HG02970 (cell line): Measurements from ENCODE around the gene LRP5.
"Not testable (repeated sequence)": the region's sequence is repeated elsewhere in the genome, so short reads cannot be mapped to it uniquely, and the experiment has no call there.

ENCODE experiments used
- ATAC-seq: cut with Tn5 transposase; IDR thresholded peaks from one replicate; pipeline ENCODE4 v1.9.1; 2021; ENCODE audit warnings: mild to moderate bottlenecking, moderate library complexity, moderate number of reproducible peaks; ENCODE audit not compliant: unreplicated experiment, low FRiP score

Gene LRP5

GRCh38 chr11:68432874-68433273 lies 120.5 kb downstream of the LRP5 start:
- no peak for ATAC-seq

GRCh38 chr11:68433541-68433940 lies 121.2 kb downstream of the LRP5 start:
- no peak for ATAC-seq

- not testable (repeated sequence) for ATAC-seq
These were observed 121.8 kb downstream of the LRP5 start for GRCh38 chr11:68434159-68434558.

GRCh38 chr11:68436162-68436888 lies 123.9 kb downstream of the LRP5 start:
- ATAC-seq: no peak

GRCh38 chr11:68436985-68437926 lies 124.9 kb downstream of the LRP5 start:
- no peak for ATAC-seq

- ATAC-seq: no peak
These were observed 125.7 kb downstream of the LRP5 start for GRCh38 chr11:68437927-68438657.

- ATAC-seq: no peak
These were observed 126.4 kb downstream of the LRP5 start for GRCh38 chr11:68438658-68439259.

GRCh38 chr11:68439355-68440065 lies 127.1 kb downstream of the LRP5 start:
- ATAC-seq: no peak

GRCh38 chr11:68440224-68440623 lies 127.8 kb downstream of the LRP5 start:
- no peak for ATAC-seq

- no peak for ATAC-seq
These were observed 129.3 kb downstream of the LRP5 start for GRCh38 chr11:68441466-68442230.

GRCh38 chr11:68442433-68442832 lies 130.0 kb downstream of the LRP5 start:
- ATAC-seq: no peak

- ATAC-seq: no peak
These were observed 132.2 kb downstream of the LRP5 start for GRCh38 chr11:68444566-68444965.

GRCh38 chr11:68445531-68446035 lies 133.2 kb downstream of the LRP5 start:
- ATAC-seq: no peak

- no peak for ATAC-seq
These were observed 133.8 kb downstream of the LRP5 start for GRCh38 chr11:68446046-68446725.

GRCh38 chr11:68447015-68447801 lies 134.8 kb downstream of the LRP5 start:
- ATAC-seq: no peak

- ATAC-seq: not testable (repeated sequence)
These were observed 135.5 kb downstream of the LRP5 start for GRCh38 chr11:68447914-68448313.

- no peak for ATAC-seq
These were observed 136.2 kb downstream of the LRP5 start for GRCh38 chr11:68448604-68449011.

GRCh38 chr11:68449951-68450350 lies 137.6 kb downstream of the LRP5 start:
- ATAC-seq: no peak
